Measurements from ENCODE around the gene SNTA1. TPM values are rescaled to one million over a fixed set of nuclear protein-coding genes. Genes with fewer than 3 reads are reported as not detected.

SNTA1 gene
- total and polyA plus RNA-seq, 2 experiments from 2014 or later = 3.8 to 9.3 TPM

GRCh38 chr20:33387177-33387576, 56.4 kb downstream of the SNTA1 start:
- H3K4me3 ChIP-seq = no peak overlapping the region
- H3K27me3 ChIP-seq (ENCODE audit: insufficient read depth) = no peaks in the 10 kb centered on the region
- Mint-ChIP-seq H3K36me3 (ENCODE audit: low read depth) (peaks cover 74% of the 10 kb centered on the region), H3K27me3 (ENCODE audit: insufficient read depth, low read depth, poor library complexity) (no peaks in the 10 kb centered on the region), H3K27ac (no peak overlapping the region), H3K4me1 (no peaks in the 10 kb centered on the region), H3K9me3 (peaks cover 8% of the 10 kb centered on the region; the same call in 2 of the 3 replicates), H3K4me3 (no peak overlapping the region)
- no peaks in the 10 kb centered on the region for H3K9me2 ChIP-seq (ENCODE audit: insufficient read depth)
- no peak overlapping the region for H3K4me2 ChIP-seq
- no peak for ATAC-seq
- no peaks in the 10 kb centered on the region for H3K4me1 ChIP-seq (ENCODE audit: insufficient read depth)
- H3F3A ChIP-seq (replicated peaks; ENCODE audit: low read depth) = no peaks in the 10 kb centered on the region
- DNase-seq (ENCODE audit: low spot score) = no peak
- H4K20me1 ChIP-seq (replicated peaks; ENCODE audit: insufficient read depth) = 0 out of 2 replicates have a peak, but pooled peaks cover 2% of the 10 kb centered on the region
- H3K27ac ChIP-seq (ENCODE audit: low read depth) = no peak overlapping the region
- no peaks in the 10 kb centered on the region for H3K79me2 ChIP-seq (replicated peaks; ENCODE audit: insufficient read depth)
- no peak overlapping the region for H2AFZ ChIP-seq
- H3K36me3 ChIP-seq (ENCODE audit: insufficient read depth) = peaks cover 38% of the 10 kb centered on the region
- TF ChIP-seq EZH2 (IDR thresholded peaks at IDR 0.05; ENCODE audit: low read depth, unreplicated experiment) = no peak
- TF ChIP-seq REST (IDR thresholded peaks at IDR 0.05; ENCODE audit: unreplicated experiment) = no peak
- no peak for TF ChIP-seq CTCF (conservative IDR thresholded peaks at IDR 0.05; ENCODE audit: low read depth in 2 of 2)
- no peak for TF ChIP-seq POLR2AphosphoS5 (IDR thresholded peaks at IDR 0.05; ENCODE audit: low read depth)
- TF ChIP-seq CREB1 (CRISPR knock-in tag; IDR thresholded peaks at IDR 0.05; ENCODE audit: low read depth) = no peak
- no peak for TF ChIP-seq EZH2phosphoT487 (IDR thresholded peaks at IDR 0.05; ENCODE audit: unreplicated experiment)
- no peak for TF ChIP-seq ZNF114 (CRISPR knock-in tag; IDR thresholded peaks at IDR 0.05)
- TF ChIP-seq STAT1 (IDR thresholded peaks at IDR 0.05; ENCODE audit: unreplicated experiment) = no peak
- TF ChIP-seq JUNB (IDR thresholded peaks at IDR 0.05; ENCODE audit: unreplicated experiment) = no peak
- TF ChIP-seq ZNF462 (CRISPR knock-in tag; IDR thresholded peaks at IDR 0.05) = no peak
- no peak for TF ChIP-seq ZNF331 (CRISPR knock-in tag; IDR thresholded peaks at IDR 0.05; ENCODE audit: low read depth)
- no peak for TF ChIP-seq NANOG (IDR thresholded peaks at IDR 0.05; ENCODE audit: borderline replicate concordance)
- TF ChIP-seq ETS1 (IDR thresholded peaks at IDR 0.05) = no peak

Measured in GM23338 (cell line).